Measurements from ENCODE around the gene DMD.
"Not testable (repeated sequence)": the region's sequence is repeated elsewhere in the genome, so short reads cannot be mapped to it uniquely, and the experiment has no call there.

DMD gene

GRCh38 chrX:32010948-32011347, 1200.4 kb downstream of the DMD start:
- in situ Hi-C loops (cut with MboI; ENCODE audit: low pct_unique_long_range_greater_than_20kb, low sequenced_read_pairs) = no loop called here

GRCh38 chrX:32010212-32010611, 1201.1 kb downstream of the DMD start:
- DNase-seq = no peak
- in situ Hi-C loops (cut with MboI; ENCODE audit: low pct_unique_long_range_greater_than_20kb, low sequenced_read_pairs) = no loop called here

More at GRCh38 chrX:32010948-32011347, 1200.4 kb downstream of the DMD start:
- no peak for DNase-seq

- no peak for DNase-seq
- in situ Hi-C loops (cut with MboI; ENCODE audit: low pct_unique_long_range_greater_than_20kb, low sequenced_read_pairs) = no loop called here
Observed at GRCh38 chrX:31993637-31994036, 1217.7 kb downstream of the DMD start.

- in situ Hi-C loops (cut with MboI; ENCODE audit: low pct_unique_long_range_greater_than_20kb, low sequenced_read_pairs) = no loop called here
Observed at GRCh38 chrX:31988975-31989374, 1222.4 kb downstream of the DMD start.

GRCh38 chrX:31981546-31982062, 1229.7 kb downstream of the DMD start:
- in situ Hi-C loops (cut with MboI; ENCODE audit: low pct_unique_long_range_greater_than_20kb, low sequenced_read_pairs) = no loop called here
- no peak for DNase-seq

More at GRCh38 chrX:31988975-31989374, 1222.4 kb downstream of the DMD start:
- no peak for DNase-seq

GRCh38 chrX:31969714-31970113, 1241.6 kb downstream of the DMD start:
- in situ Hi-C loops (cut with MboI; ENCODE audit: low pct_unique_long_range_greater_than_20kb, low sequenced_read_pairs) = no loop called here
- DNase-seq = no peak

- DNase-seq = no peak
- in situ Hi-C loops (cut with MboI; ENCODE audit: low pct_unique_long_range_greater_than_20kb, low sequenced_read_pairs) = no loop called here
Observed at GRCh38 chrX:31962256-31962655, 1249.1 kb downstream of the DMD start.

GRCh38 chrX:31934842-31935370, 1276.4 kb downstream of the DMD start:
- in situ Hi-C loops (cut with MboI; ENCODE audit: low pct_unique_long_range_greater_than_20kb, low sequenced_read_pairs) = no loop called here

GRCh38 chrX:31934015-31934414, 1277.3 kb downstream of the DMD start:
- in situ Hi-C loops (cut with MboI; ENCODE audit: low pct_unique_long_range_greater_than_20kb, low sequenced_read_pairs) = no loop called here
- DNase-seq = no peak

More at GRCh38 chrX:31934842-31935370, 1276.4 kb downstream of the DMD start:
- DNase-seq = no peak

GRCh38 chrX:31932769-31933168, 1278.6 kb downstream of the DMD start:
- in situ Hi-C loops (cut with MboI; ENCODE audit: low pct_unique_long_range_greater_than_20kb, low sequenced_read_pairs) = no loop called here
- no peak for DNase-seq

GRCh38 chrX:31932320-31932719, 1279.0 kb downstream of the DMD start:
- in situ Hi-C loops (cut with MboI; ENCODE audit: low pct_unique_long_range_greater_than_20kb, low sequenced_read_pairs) = not testable (repeated sequence)

GRCh38 chrX:31931225-31931624, 1280.1 kb downstream of the DMD start:
- in situ Hi-C loops (cut with MboI; ENCODE audit: low pct_unique_long_range_greater_than_20kb, low sequenced_read_pairs) = no loop called here
- no peak for DNase-seq

More at GRCh38 chrX:31932320-31932719, 1279.0 kb downstream of the DMD start:
- DNase-seq = not testable (repeated sequence)

GRCh38 chrX:31929366-31929765, 1282.0 kb downstream of the DMD start:
- in situ Hi-C loops (cut with MboI; ENCODE audit: low pct_unique_long_range_greater_than_20kb, low sequenced_read_pairs) = no loop called here
- DNase-seq = no peak

- in situ Hi-C loops (cut with MboI; ENCODE audit: low pct_unique_long_range_greater_than_20kb, low sequenced_read_pairs) = no loop called here
- DNase-seq = no peak
Observed at GRCh38 chrX:31921236-31921635, 1290.1 kb downstream of the DMD start.

GRCh38 chrX:31909850-31910572, 1301.3 kb downstream of the DMD start:
- no peak for DNase-seq
- in situ Hi-C loops (cut with MboI; ENCODE audit: low pct_unique_long_range_greater_than_20kb, low sequenced_read_pairs) = no loop called here

GRCh38 chrX:31894152-31894551, 1317.2 kb downstream of the DMD start:
- no peak for DNase-seq

GRCh38 chrX:31893525-31893924, 1317.8 kb downstream of the DMD start:
- in situ Hi-C loops (cut with MboI; ENCODE audit: low pct_unique_long_range_greater_than_20kb, low sequenced_read_pairs) = no loop called here

More at GRCh38 chrX:31894152-31894551, 1317.2 kb downstream of the DMD start:
- in situ Hi-C loops (cut with MboI; ENCODE audit: low pct_unique_long_range_greater_than_20kb, low sequenced_read_pairs) = no loop called here

GRCh38 chrX:31889088-31889487, 1322.3 kb downstream of the DMD start:
- DNase-seq = no peak
- in situ Hi-C loops (cut with MboI; ENCODE audit: low pct_unique_long_range_greater_than_20kb, low sequenced_read_pairs) = no loop called here

More at GRCh38 chrX:31893525-31893924, 1317.8 kb downstream of the DMD start:
- peak; percentile 28 for DNase-seq

- DNase-seq = no peak
- in situ Hi-C loops (cut with MboI; ENCODE audit: low pct_unique_long_range_greater_than_20kb, low sequenced_read_pairs) = no loop called here
Observed at GRCh38 chrX:31884535-31884934, 1326.8 kb downstream of the DMD start.

GRCh38 chrX:31872007-31872406, 1339.3 kb downstream of the DMD start:
- in situ Hi-C loops (cut with MboI; ENCODE audit: low pct_unique_long_range_greater_than_20kb, low sequenced_read_pairs) = no loop called here
- no peak for DNase-seq

All from KBM-7 (cell line).